Stimulated activated CD8-positive, alpha-beta memory T cell treated with anti-CD3 and anti-CD28 coated beads, Interleukin-2, amount 100 ng/mL, for 1 hour (primary cell): ENCODE measurements around the gene CPE.
"Not testable (repeated sequence)": the region's sequence is repeated elsewhere in the genome, so short reads cannot be mapped to it uniquely, and the experiment has no call there.

Experiments
- DNase-seq, 2 donors: peaks; one replicate each; pipeline ENCODE4 v3.0.0-alpha.2; 2020; ENCODE audit warnings: low read depth in 2 of 2

Gene CPE

GRCh38 chr4:165403637-165404036 lies 24.8 kb downstream of the CPE start:
- no peak for DNase-seq

GRCh38 chr4:165404080-165404479 lies 25.3 kb downstream of the CPE start:
- DNase-seq = no peak

- no peak for DNase-seq
These were observed 25.9 kb downstream of the CPE start for GRCh38 chr4:165404696-165405095.

- no peak for DNase-seq
These were observed 31.4 kb downstream of the CPE start for GRCh38 chr4:165410214-165410613.

- no peak for DNase-seq
These were observed 37.1 kb downstream of the CPE start for GRCh38 chr4:165415910-165416309.

GRCh38 chr4:165418073-165418472 lies 39.3 kb downstream of the CPE start:
- DNase-seq = no peak

GRCh38 chr4:165425629-165426028 lies 46.8 kb downstream of the CPE start:
- DNase-seq = no peak

GRCh38 chr4:165426331-165426730 lies 47.5 kb downstream of the CPE start:
- DNase-seq = no peak

GRCh38 chr4:165426823-165427222 lies 48.0 kb downstream of the CPE start:
- DNase-seq = no peak

GRCh38 chr4:165428957-165429356 lies 50.1 kb downstream of the CPE start:
- no peak for DNase-seq

GRCh38 chr4:165433529-165433928 lies 54.7 kb downstream of the CPE start:
- no peak for DNase-seq

- DNase-seq = no peak
These were observed 58.9 kb downstream of the CPE start for GRCh38 chr4:165437691-165438090.

- no peak for DNase-seq
These were observed 60.5 kb downstream of the CPE start for GRCh38 chr4:165439344-165439743.

- DNase-seq = no peak
These were observed 61.2 kb downstream of the CPE start for GRCh38 chr4:165439981-165440380.

GRCh38 chr4:165440415-165441158 lies 61.8 kb downstream of the CPE start:
- DNase-seq = no peak

GRCh38 chr4:165443276-165443675 lies 64.5 kb downstream of the CPE start:
- DNase-seq = no peak

GRCh38 chr4:165448700-165449099 lies 69.9 kb downstream of the CPE start:
- no peak for DNase-seq

GRCh38 chr4:165449333-165449732 lies 70.5 kb downstream of the CPE start:
- no peak for DNase-seq

GRCh38 chr4:165450871-165451270 lies 72.1 kb downstream of the CPE start:
- no peak for DNase-seq

- not testable (repeated sequence) for DNase-seq
These were observed 74.3 kb downstream of the CPE start for GRCh38 chr4:165453140-165453539.

- DNase-seq = no peak
These were observed 75.6 kb downstream of the CPE start for GRCh38 chr4:165454426-165454825.

- DNase-seq = no peak
These were observed 79.0 kb downstream of the CPE start for GRCh38 chr4:165457793-165458192.

- no peak for DNase-seq
These were observed 79.7 kb downstream of the CPE start for GRCh38 chr4:165458471-165458870.
